ENCODE results near the gene ZMIZ2. TPM values are rescaled to one million over a fixed set of nuclear protein-coding genes. Genes with fewer than 3 reads are reported as not detected.
"Not testable (repeated sequence)": the region's sequence is repeated elsewhere in the genome, so short reads cannot be mapped to it uniquely, and the experiment has no call there.

ZMIZ2 gene
- polyA plus RNA-seq, 2 donors = 22.5 to 66.6 TPM

DNA sequence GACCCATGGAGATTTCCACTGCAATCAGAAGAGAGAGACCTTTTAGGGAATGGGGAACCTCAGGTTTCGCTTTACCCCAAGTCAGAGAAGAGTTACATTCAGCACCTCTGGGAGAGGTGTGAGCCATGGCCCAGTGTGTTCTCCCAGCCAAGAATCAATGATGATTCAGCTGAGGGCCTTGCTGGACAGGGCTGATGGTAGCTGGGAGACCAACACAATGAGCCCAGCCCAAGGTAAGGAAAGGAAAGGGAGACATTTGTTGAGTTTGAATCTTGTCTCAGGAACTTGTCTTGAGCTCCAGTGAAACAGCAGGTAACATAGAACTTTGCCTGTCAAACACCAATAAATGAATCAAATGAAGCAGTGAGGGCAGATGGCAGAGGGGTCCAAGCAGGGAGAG is 33.8 kb downstream of the ZMIZ2 start:
- Histone ChIP-seq H3K4me3 (ENCODE audit: low read depth in 1 of 2, low read length in 2 of 2) (no peak overlapping the region), H3K9me3 (ENCODE audit: control insufficient read depth in 2 of 2, insufficient read depth in 1 of 2, low read depth in 1 of 2, low read length in 1 of 2) (peaks cover 0 to 4% of the 10 kb centered on the region in 2 donors), H3K4me1 (ENCODE audit: control insufficient read depth in 2 of 2, insufficient read depth in 2 of 2, low read length in 1 of 2) (peaks cover 2 to 4% of the 10 kb centered on the region in 2 donors), H3K27ac (ENCODE audit: low read depth in 2 of 2, low read length in 1 of 2) (no peak overlapping the region), H3K27me3 (ENCODE audit: control insufficient read depth in 1 of 2, insufficient read depth in 2 of 2, low read length in 2 of 2) (no peaks in the 10 kb centered on the region), H3K36me3 (ENCODE audit: control insufficient read depth in 2 of 2, insufficient read depth in 2 of 2, low read length in 1 of 2) (no peaks in the 10 kb centered on the region)
- 92 to 100% methylated on average over 1 of the region's 1 CpG for WGBS, 2 donors

DNA sequence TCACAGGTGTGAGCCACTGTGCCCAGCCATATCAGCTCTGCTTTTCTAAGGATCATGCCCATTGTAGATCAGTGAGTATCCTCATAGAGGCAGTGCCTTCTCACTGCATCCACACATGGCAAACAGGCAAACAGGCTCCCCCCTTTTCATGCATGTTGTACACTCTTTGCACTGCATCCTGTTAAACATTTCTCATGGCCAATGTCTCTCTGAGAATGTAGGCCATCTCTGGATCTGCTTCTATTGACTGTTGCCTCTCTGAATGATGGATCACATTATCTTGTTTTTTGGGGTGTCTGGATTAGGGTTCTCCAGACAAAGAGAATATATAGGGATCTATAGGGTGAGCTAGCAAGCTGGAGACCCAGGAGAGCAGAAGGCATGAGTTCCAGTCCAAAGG is 34.8 kb downstream of the ZMIZ2 start:
- H3K27ac ChIP-seq (ENCODE audit: low read depth in 2 of 2, low read length in 1 of 2) = no peak overlapping the region
- no peaks in the 10 kb centered on the region for H3K36me3 ChIP-seq (ENCODE audit: control insufficient read depth in 2 of 2, insufficient read depth in 2 of 2, low read length in 1 of 2)
- H3K4me1 ChIP-seq (ENCODE audit: control insufficient read depth in 2 of 2, insufficient read depth in 2 of 2, low read length in 1 of 2) = peaks cover 2 to 4% of the 10 kb centered on the region in 2 donors
- no peaks in the 10 kb centered on the region for H3K27me3 ChIP-seq (ENCODE audit: control insufficient read depth in 1 of 2, insufficient read depth in 2 of 2, low read length in 2 of 2)
- H3K9me3 ChIP-seq (ENCODE audit: control insufficient read depth in 2 of 2, insufficient read depth in 1 of 2, low read depth in 1 of 2, low read length in 1 of 2) = peaks cover 0 to 4% of the 10 kb centered on the region in 2 donors
- H3K4me3 ChIP-seq (ENCODE audit: low read depth in 1 of 2, low read length in 2 of 2) = no peak overlapping the region

DNA sequence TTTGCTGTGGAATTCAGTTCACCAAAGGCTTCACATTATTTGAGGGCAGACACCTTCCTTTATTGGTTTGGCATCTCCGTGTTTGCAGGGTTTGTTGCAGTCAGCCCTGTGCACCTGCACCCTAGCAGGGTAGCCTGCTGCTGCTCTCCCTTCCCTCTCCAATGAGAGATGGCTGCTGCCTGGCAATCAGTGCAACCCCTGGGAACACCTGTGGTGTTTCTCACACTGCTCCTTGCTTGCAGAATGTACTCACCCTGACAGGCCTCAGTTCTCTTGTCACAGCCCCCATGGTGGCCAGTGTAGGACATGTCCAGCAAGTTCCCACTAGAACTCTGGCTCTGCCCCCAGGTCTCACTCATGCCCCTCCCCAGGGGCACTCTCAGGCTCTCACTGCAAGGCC is 35.7 kb downstream of the ZMIZ2 start:
- no peak overlapping the region for H3K27ac ChIP-seq (ENCODE audit: low read depth in 2 of 2, low read length in 1 of 2)
- no peaks in the 10 kb centered on the region for H3K27me3 ChIP-seq (ENCODE audit: control insufficient read depth in 1 of 2, insufficient read depth in 2 of 2, low read length in 2 of 2)
- H3K9me3 ChIP-seq (ENCODE audit: control insufficient read depth in 2 of 2, insufficient read depth in 1 of 2, low read depth in 1 of 2, low read length in 1 of 2) = peaks cover 0 to 4% of the 10 kb centered on the region in 2 donors
- 69 to 74% methylated on average over 1 of the region's 1 CpG for WGBS, 2 donors
- no peak overlapping the region for H3K4me3 ChIP-seq (ENCODE audit: low read depth in 1 of 2, low read length in 2 of 2)
- no peaks in the 10 kb centered on the region for H3K36me3 ChIP-seq (ENCODE audit: control insufficient read depth in 2 of 2, insufficient read depth in 2 of 2, low read length in 1 of 2)
- H3K4me1 ChIP-seq (ENCODE audit: control insufficient read depth in 2 of 2, insufficient read depth in 2 of 2, low read length in 1 of 2) = peaks cover 2 to 4% of the 10 kb centered on the region in 2 donors

DNA sequence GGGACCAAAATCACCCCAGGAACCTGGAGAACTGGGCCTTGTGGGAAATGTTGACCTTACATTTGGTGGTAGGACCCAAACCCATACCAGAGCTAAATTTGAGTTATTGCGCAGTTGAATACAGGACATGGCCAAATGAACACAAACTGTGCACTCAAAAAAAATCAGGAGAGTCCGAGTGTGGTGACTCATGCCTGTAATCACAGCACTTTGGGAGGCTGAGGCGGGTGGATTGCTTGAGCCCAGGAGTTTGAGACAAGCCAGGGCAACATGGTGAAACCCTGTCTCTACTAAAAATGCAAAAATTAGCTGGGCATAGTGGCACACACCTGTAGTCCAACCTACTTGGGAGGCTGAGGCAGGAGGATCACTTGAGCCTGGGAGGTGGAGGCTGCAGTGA is 36.6 kb downstream of the ZMIZ2 start:
- WGBS, 2 donors = 89 to 93% methylated on average over 3 of the region's 3 CpGs
- not testable (repeated sequence) for H3K36me3 ChIP-seq (ENCODE audit: control insufficient read depth in 2 of 2, insufficient read depth in 2 of 2, low read length in 1 of 2); H3K27ac ChIP-seq (ENCODE audit: low read depth in 2 of 2, low read length in 1 of 2); H3K9me3 ChIP-seq (ENCODE audit: control insufficient read depth in 2 of 2, insufficient read depth in 1 of 2, low read depth in 1 of 2, low read length in 1 of 2); H3K4me3 ChIP-seq (ENCODE audit: low read depth in 1 of 2, low read length in 2 of 2); H3K4me1 ChIP-seq (ENCODE audit: control insufficient read depth in 2 of 2, insufficient read depth in 2 of 2, low read length in 1 of 2); H3K27me3 ChIP-seq (ENCODE audit: control insufficient read depth in 1 of 2, insufficient read depth in 2 of 2, low read length in 2 of 2)

- 61 to 74% methylated on average over 4 of the region's 4 CpGs for WGBS, 2 donors
- H3K4me1 ChIP-seq (ENCODE audit: control insufficient read depth in 2 of 2, insufficient read depth in 2 of 2, low read length in 1 of 2) = no peaks in the 10 kb centered on the region
- H3K36me3 ChIP-seq (ENCODE audit: control insufficient read depth in 2 of 2, insufficient read depth in 2 of 2, low read length in 1 of 2) = no peaks in the 10 kb centered on the region
- no peak overlapping the region for H3K27ac ChIP-seq (ENCODE audit: low read depth in 2 of 2, low read length in 1 of 2)
- no peaks in the 10 kb centered on the region for H3K27me3 ChIP-seq (ENCODE audit: control insufficient read depth in 1 of 2, insufficient read depth in 2 of 2, low read length in 2 of 2)
- peaks cover 0 to 4% of the 10 kb centered on the region in 2 donors for H3K9me3 ChIP-seq (ENCODE audit: control insufficient read depth in 2 of 2, insufficient read depth in 1 of 2, low read depth in 1 of 2, low read length in 1 of 2)
- H3K4me3 ChIP-seq (ENCODE audit: low read depth in 1 of 2, low read length in 2 of 2) = no peak overlapping the region
These were observed 38.4 kb downstream of the ZMIZ2 start for GRCh38 chr7:44787041-44787440.

- H3K9me3 ChIP-seq (ENCODE audit: control insufficient read depth in 2 of 2, insufficient read depth in 1 of 2, low read depth in 1 of 2, low read length in 1 of 2) = peaks cover 0 to 4% of the 10 kb centered on the region in 2 donors
- no peak overlapping the region for H3K4me3 ChIP-seq (ENCODE audit: low read depth in 1 of 2, low read length in 2 of 2)
- H3K4me1 ChIP-seq (ENCODE audit: control insufficient read depth in 2 of 2, insufficient read depth in 2 of 2, low read length in 1 of 2) = no peaks in the 10 kb centered on the region
- WGBS, 2 donors = 82 to 87% methylated on average over 3 of the region's 3 CpGs
- no peaks in the 10 kb centered on the region for H3K27me3 ChIP-seq (ENCODE audit: control insufficient read depth in 1 of 2, insufficient read depth in 2 of 2, low read length in 2 of 2)
- H3K36me3 ChIP-seq (ENCODE audit: control insufficient read depth in 2 of 2, insufficient read depth in 2 of 2, low read length in 1 of 2) = no peaks in the 10 kb centered on the region
- no peak overlapping the region for H3K27ac ChIP-seq (ENCODE audit: low read depth in 2 of 2, low read length in 1 of 2)
These were observed 39.1 kb downstream of the ZMIZ2 start for GRCh38 chr7:44787762-44788161.

DNA sequence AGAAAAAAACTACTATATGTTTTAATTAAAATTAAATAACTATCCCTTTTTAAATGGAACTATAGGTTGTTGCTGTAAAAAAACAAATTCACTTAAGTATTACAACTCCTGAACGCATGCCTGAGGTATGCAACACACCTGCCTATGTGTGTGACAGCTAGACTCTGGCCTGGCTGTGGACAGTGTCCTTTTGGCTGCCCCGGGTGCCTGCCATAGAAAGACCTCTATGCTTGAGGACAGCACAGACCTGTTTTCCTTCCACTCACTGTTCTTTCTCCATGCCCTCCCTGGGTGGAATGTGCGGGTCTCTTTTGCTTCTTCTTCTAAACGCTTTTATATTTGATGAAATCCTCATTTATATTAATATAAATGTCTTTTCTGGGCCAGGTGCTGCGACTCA is 41.3 kb downstream of the ZMIZ2 start:
- no peak overlapping the region for H3K4me3 ChIP-seq (ENCODE audit: low read depth in 1 of 2, low read length in 2 of 2)
- WGBS, 2 donors = 80 to 84% methylated on average over 5 of the region's 5 CpGs
- no peaks in the 10 kb centered on the region for H3K4me1 ChIP-seq (ENCODE audit: control insufficient read depth in 2 of 2, insufficient read depth in 2 of 2, low read length in 1 of 2)
- H3K9me3 ChIP-seq (ENCODE audit: control insufficient read depth in 2 of 2, insufficient read depth in 1 of 2, low read depth in 1 of 2, low read length in 1 of 2) = no peaks in the 10 kb centered on the region
- no peaks in the 10 kb centered on the region for H3K27me3 ChIP-seq (ENCODE audit: control insufficient read depth in 1 of 2, insufficient read depth in 2 of 2, low read length in 2 of 2)
- no peak overlapping the region for H3K27ac ChIP-seq (ENCODE audit: low read depth in 2 of 2, low read length in 1 of 2)
- no peaks in the 10 kb centered on the region for H3K36me3 ChIP-seq (ENCODE audit: control insufficient read depth in 2 of 2, insufficient read depth in 2 of 2, low read length in 1 of 2)

GRCh38 chr7:44791278-44792219 is 42.9 kb downstream of the ZMIZ2 start:
- Histone ChIP-seq H3K4me1 (ENCODE audit: control insufficient read depth in 2 of 2, insufficient read depth in 2 of 2, low read length in 1 of 2) (no peaks in the 10 kb centered on the region), H3K27ac (ENCODE audit: low read depth in 2 of 2, low read length in 1 of 2) (peak overlapping the region in 1 of 2 donors; percentile 44), H3K9me3 (ENCODE audit: control insufficient read depth in 2 of 2, insufficient read depth in 1 of 2, low read depth in 1 of 2, low read length in 1 of 2) (no peaks in the 10 kb centered on the region), H3K27me3 (ENCODE audit: control insufficient read depth in 1 of 2, insufficient read depth in 2 of 2, low read length in 2 of 2) (no peaks in the 10 kb centered on the region), H3K4me3 (ENCODE audit: low read depth in 1 of 2, low read length in 2 of 2) (no peak overlapping the region), H3K36me3 (ENCODE audit: control insufficient read depth in 2 of 2, insufficient read depth in 2 of 2, low read length in 1 of 2) (no peaks in the 10 kb centered on the region)
- 82 to 87% methylated on average over 8 of the region's 8 CpGs for WGBS, 2 donors

- Histone ChIP-seq H3K27me3 (ENCODE audit: control insufficient read depth in 1 of 2, insufficient read depth in 2 of 2, low read length in 2 of 2) (no peaks in the 10 kb centered on the region), H3K27ac (ENCODE audit: low read depth in 2 of 2, low read length in 1 of 2) (no peak overlapping the region), H3K4me3 (ENCODE audit: low read depth in 1 of 2, low read length in 2 of 2) (no peak overlapping the region), H3K36me3 (ENCODE audit: control insufficient read depth in 2 of 2, insufficient read depth in 2 of 2, low read length in 1 of 2) (peaks cover 0 to 2% of the 10 kb centered on the region in 2 donors), H3K9me3 (ENCODE audit: control insufficient read depth in 2 of 2, insufficient read depth in 1 of 2, low read depth in 1 of 2, low read length in 1 of 2) (no peaks in the 10 kb centered on the region), H3K4me1 (ENCODE audit: control insufficient read depth in 2 of 2, insufficient read depth in 2 of 2, low read length in 1 of 2) (no peaks in the 10 kb centered on the region)
- 71 to 74% methylated on average over 5 of the region's 5 CpGs for WGBS, 2 donors
These were observed 45.3 kb downstream of the ZMIZ2 start for GRCh38 chr7:44793919-44794318.

DNA sequence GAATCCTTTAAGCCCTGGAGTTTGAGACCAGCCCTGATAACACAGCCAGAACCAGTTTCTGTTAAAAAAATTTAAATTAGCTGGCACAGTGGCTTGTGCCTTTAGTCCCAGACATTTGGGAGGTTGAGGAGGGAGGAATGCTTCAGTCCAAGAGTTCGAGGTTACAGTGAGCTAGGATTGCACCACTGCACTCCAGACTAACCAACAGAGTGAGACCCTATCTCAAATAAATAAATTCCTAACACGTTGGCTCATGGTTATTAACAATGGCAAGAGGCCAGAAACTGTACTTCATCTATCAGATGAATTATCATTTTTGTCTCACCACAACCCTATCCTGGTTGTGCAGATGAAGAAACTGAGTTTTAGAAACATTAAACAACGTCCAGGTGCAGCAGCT is 45.7 kb downstream of the ZMIZ2 start:
- H3K4me3 ChIP-seq (ENCODE audit: low read depth in 1 of 2, low read length in 2 of 2) = no peak overlapping the region
- H3K36me3 ChIP-seq (ENCODE audit: control insufficient read depth in 2 of 2, insufficient read depth in 2 of 2, low read length in 1 of 2) = peaks cover 2 to 3% of the 10 kb centered on the region in 2 donors
- no peak overlapping the region for H3K27ac ChIP-seq (ENCODE audit: low read depth in 2 of 2, low read length in 1 of 2)
- H3K27me3 ChIP-seq (ENCODE audit: control insufficient read depth in 1 of 2, insufficient read depth in 2 of 2, low read length in 2 of 2) = no peaks in the 10 kb centered on the region
- no peaks in the 10 kb centered on the region for H3K4me1 ChIP-seq (ENCODE audit: control insufficient read depth in 2 of 2, insufficient read depth in 2 of 2, low read length in 1 of 2)
- 45 to 46% methylated on average over 3 of the region's 3 CpGs for WGBS, 2 donors
- no peaks in the 10 kb centered on the region for H3K9me3 ChIP-seq (ENCODE audit: control insufficient read depth in 2 of 2, insufficient read depth in 1 of 2, low read depth in 1 of 2, low read length in 1 of 2)
